ENCODE measurements around the gene CNNM1.

The CNNM1 gene

DNA sequence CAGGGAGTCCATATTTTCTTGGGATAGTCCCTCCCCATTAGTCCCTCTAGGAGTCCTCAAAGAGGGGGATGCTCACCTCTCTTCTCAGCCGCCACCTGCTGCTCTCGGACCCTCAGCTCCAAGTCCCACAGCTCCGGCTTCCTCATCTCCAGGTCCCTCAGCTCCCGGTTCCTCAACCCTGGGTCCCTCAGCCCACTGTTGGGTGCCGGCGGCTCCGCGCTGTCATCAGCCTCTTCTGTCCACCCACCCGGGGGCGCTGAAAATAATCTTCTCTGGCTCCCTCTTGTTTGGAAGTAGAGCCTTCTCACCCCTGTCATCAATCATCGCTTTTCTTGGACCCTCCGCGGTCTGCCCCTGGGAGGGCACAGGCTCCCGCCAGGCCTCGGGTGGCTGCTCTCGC lies 13.3 kb upstream of the CNNM1 start:
- TF ChIP-seq, protein P1, sequence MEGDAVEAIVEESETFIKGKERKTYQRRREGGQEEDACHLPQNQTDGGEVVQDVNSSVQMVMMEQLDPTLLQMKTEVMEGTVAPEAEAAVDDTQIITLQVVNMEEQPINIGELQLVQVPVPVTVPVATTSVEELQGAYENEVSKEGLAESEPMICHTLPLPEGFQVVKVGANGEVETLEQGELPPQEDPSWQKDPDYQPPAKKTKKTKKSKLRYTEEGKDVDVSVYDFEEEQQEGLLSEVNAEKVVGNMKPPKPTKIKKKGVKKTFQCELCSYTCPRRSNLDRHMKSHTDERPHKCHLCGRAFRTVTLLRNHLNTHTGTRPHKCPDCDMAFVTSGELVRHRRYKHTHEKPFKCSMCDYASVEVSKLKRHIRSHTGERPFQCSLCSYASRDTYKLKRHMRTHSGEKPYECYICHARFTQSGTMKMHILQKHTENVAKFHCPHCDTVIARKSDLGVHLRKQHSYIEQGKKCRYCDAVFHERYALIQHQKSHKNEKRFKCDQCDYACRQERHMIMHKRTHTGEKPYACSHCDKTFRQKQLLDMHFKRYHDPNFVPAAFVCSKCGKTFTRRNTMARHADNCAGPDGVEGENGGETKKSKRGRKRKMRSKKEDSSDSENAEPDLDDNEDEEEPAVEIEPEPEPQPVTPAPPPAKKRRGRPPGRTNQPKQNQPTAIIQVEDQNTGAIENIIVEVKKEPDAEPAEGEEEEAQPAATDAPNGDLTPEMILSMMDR (IDR thresholded peaks at IDR 0.05; ENCODE audit: low read depth, low read length): no peak
- no peaks in the 10 kb centered on the region for H3K36me3 ChIP-seq

DNA sequence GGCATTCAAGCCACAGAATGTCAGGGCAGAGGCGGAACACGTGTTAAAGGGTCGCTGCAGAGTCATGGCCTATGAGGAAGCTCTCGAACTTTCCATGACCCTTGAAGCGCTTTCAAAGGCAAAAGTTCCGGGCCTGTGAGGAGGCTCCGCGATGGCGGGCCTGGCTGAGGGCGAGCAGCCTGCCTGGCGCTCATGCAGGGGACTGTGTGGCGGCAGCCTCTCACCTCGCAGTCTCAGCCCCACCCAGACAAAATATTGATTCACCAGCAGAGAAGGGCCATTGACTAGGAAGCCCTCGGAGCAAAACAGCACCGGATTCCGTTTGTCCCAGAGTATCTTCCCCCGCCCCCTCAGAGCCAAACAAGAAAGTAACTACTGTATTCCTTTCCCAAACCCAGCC lies 12.8 kb upstream of the CNNM1 start:
- no peak for DNase-seq
- no peak overlapping the region for H3K4me3 ChIP-seq (ENCODE audit: low read depth, low read length)
- TF ChIP-seq, protein P1 (IDR thresholded peaks at IDR 0.05; ENCODE audit: low read depth, low read length): no peak
- H3K27ac ChIP-seq: no peak overlapping the region
- H3K9me3 ChIP-seq (ENCODE audit: severe bottlenecking): peaks cover 6% of the 10 kb centered on the region
- no peaks in the 10 kb centered on the region for H3K36me3 ChIP-seq
- H3K27me3 ChIP-seq (ENCODE audit: insufficient read depth, low read depth, severe bottlenecking): peaks cover 2% of the 10 kb centered on the region

More for the DNA sequence above, 13.3 kb upstream of the CNNM1 start:
- Histone ChIP-seq H3K9me3 (ENCODE audit: severe bottlenecking) (peaks cover 6% of the 10 kb centered on the region), H3K4me3 (ENCODE audit: low read depth, low read length) (no peak overlapping the region), H3K27ac (no peak overlapping the region), H3K27me3 (ENCODE audit: insufficient read depth, low read depth, severe bottlenecking) (peaks cover 2% of the 10 kb centered on the region)
- DNase-seq: no peak

DNA sequence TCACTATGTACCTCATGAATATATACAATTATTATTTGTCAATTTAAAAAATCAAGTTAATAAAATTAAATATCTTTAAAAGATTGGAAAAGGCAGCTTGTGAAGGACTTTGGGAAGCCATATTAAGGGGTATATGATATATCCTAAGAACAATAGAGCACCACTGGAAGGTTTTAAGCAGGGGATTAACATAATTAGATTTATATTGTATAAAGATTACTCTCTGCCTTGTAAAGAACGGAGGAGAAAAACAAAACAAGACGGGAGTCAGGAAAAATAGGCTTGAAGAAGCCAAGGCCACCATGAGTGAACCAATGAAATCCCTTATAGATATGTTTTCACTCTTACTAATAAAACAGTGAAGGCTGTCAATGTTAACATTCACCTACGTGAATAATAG lies 11.1 kb upstream of the CNNM1 start:
- no peaks in the 10 kb centered on the region for H3K9me3 ChIP-seq (ENCODE audit: severe bottlenecking)
- peaks cover 2% of the 10 kb centered on the region for H3K27me3 ChIP-seq (ENCODE audit: insufficient read depth, low read depth, severe bottlenecking)
- no peak for DNase-seq
- TF ChIP-seq, protein P1 (IDR thresholded peaks at IDR 0.05; ENCODE audit: low read depth, low read length): no peak
- no peak overlapping the region for H3K4me3 ChIP-seq (ENCODE audit: low read depth, low read length)
- no peak overlapping the region for H3K27ac ChIP-seq
- H3K36me3 ChIP-seq: no peaks in the 10 kb centered on the region

DNA sequence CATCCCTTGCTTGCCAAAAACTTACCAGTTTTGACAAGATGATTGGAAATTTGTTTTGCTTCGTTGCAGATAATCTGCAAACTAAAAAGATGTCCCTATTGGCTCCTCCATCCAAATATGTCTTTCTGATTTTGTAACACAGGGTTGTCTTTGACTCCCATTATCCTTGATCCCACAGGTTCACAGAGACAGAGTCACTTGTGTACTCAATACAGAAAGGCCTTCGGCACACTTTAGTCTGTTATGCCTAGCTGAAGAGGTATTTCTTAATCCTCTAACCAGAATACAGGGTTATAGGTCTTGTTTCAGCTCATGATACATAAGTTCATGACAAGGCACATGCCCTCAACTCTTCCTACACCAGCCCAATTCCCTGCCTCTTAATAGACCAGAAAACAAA lies 10.7 kb upstream of the CNNM1 start:
- TF ChIP-seq, protein P1 (IDR thresholded peaks at IDR 0.05; ENCODE audit: low read depth, low read length): no peak
- peaks cover 2% of the 10 kb centered on the region for H3K27me3 ChIP-seq (ENCODE audit: insufficient read depth, low read depth, severe bottlenecking)
- no peak overlapping the region for H3K4me3 ChIP-seq (ENCODE audit: low read depth, low read length)
- DNase-seq: no peak
- no peaks in the 10 kb centered on the region for H3K9me3 ChIP-seq (ENCODE audit: severe bottlenecking)
- no peaks in the 10 kb centered on the region for H3K36me3 ChIP-seq
- no peak overlapping the region for H3K27ac ChIP-seq

DNA sequence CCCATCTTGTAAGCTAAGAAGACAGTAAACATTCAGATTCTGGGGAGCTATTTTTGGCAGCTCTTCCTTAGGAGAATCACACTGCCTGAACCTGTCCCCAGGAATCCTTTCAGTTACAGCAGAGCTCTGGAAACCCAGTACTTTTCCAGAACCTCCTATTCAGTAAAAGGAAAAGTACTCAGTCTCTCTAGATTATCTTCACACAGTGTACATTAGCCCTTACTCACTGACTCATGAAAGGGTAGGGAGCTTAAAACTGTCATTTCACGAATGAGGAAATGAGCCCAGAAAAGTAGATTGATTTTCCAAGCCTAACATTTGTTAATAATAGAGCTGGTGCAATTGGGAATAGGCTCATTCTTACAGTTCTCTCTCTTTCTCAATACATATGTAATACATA lies 3.9 kb upstream of the CNNM1 start:
- H3K9me3 ChIP-seq (ENCODE audit: severe bottlenecking): no peaks in the 10 kb centered on the region
- H3K27me3 ChIP-seq (ENCODE audit: insufficient read depth, low read depth, severe bottlenecking): no peaks in the 10 kb centered on the region
- H3K4me3 ChIP-seq (ENCODE audit: low read depth, low read length): no peak overlapping the region
- no peaks in the 10 kb centered on the region for H3K36me3 ChIP-seq
- TF ChIP-seq, protein P1 (IDR thresholded peaks at IDR 0.05; ENCODE audit: low read depth, low read length): no peak
- DNase-seq: no peak
- H3K27ac ChIP-seq: no peak overlapping the region

DNA sequence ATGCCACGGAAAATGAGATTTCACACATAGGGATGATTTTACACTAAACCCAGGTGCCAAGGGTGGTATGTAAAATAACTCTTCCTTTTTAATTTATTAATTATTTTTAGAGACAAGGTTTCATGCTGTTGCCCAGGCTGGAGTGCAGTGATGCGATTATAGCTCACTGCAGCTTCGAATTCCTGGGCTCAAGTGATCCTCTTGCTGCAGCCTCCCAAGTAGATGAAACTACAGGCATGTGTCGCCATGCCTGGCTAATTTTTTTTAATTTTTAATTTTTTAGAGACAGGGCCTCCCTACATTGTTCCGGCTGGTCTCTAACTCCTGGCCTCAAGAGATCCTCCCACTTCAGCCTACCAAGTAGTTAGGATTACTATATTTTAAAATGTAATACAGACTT lies 2.3 kb upstream of the CNNM1 start:
- H3K27me3 ChIP-seq (ENCODE audit: insufficient read depth, low read depth, severe bottlenecking): no peaks in the 10 kb centered on the region
- no peak overlapping the region for H3K4me3 ChIP-seq (ENCODE audit: low read depth, low read length)
- no peak for DNase-seq
- H3K9me3 ChIP-seq (ENCODE audit: severe bottlenecking): no peaks in the 10 kb centered on the region
- H3K36me3 ChIP-seq: no peaks in the 10 kb centered on the region
- TF ChIP-seq, protein P1 (IDR thresholded peaks at IDR 0.05; ENCODE audit: low read depth, low read length): no peak
- no peak overlapping the region for H3K27ac ChIP-seq
